Transverse colon (tissue), 4 donors: ENCODE data around the gene LIMK2. TPM values are rescaled to one million over a fixed set of nuclear protein-coding genes. Genes with fewer than 3 reads are reported as not detected.
A peak's percentile ranks its signal among the peaks of the same experiment; 100 is the strongest.

Experiments used
- DNase-seq: peaks from one replicate; pipeline ENCODE4 v3.0.0-alpha.2; 2019
- H3K27ac ChIP-seq, 4 donors: fragments of 200-600 bp; sonication (generic); 2 replicates each; pipeline ENCODE4 v1.5.1; 2016 to 2018; ENCODE audit warnings: inconsistent platforms in 4 of 4
- H3K27me3 ChIP-seq: fragments of 200-600 bp; sonication (generic); 2 replicates; pipeline ENCODE4 v1.5.1; 2017; ENCODE audit warnings: inconsistent platforms
- H3K36me3 ChIP-seq, 4 donors: fragments of 200-600 bp; sonication (generic); 2 replicates each; pipeline ENCODE4 v1.5.1; 2017 to 2019; ENCODE audit warnings: inconsistent platforms in 4 of 4
- H3K4me1 ChIP-seq, 4 donors: fragments of 200-600 bp; sonication (generic); 2 replicates each; pipeline ENCODE4 v1.5.1; 2017 to 2020; ENCODE audit warnings: inconsistent platforms in 4 of 4
- H3K4me3 ChIP-seq, 4 donors: fragments of 200-600 bp; sonication (generic); 1 replicate in 1 of 4; 2 replicates in 3 of 4; pipeline versions ENCODE4 v1.5.1 to v1.6.1; 2017 to 2019; ENCODE audit warnings: inconsistent platforms in 4 of 4
- H3K9me3 ChIP-seq, 2 donors: fragments of 200-600 bp; sonication (generic); 2 replicates each; pipeline ENCODE4 v1.5.1; 2017 to 2019; ENCODE audit warnings: inconsistent platforms in 2 of 2
- EP300 ChIP-seq: sonication (generic); formaldehyde crosslinking; IDR thresholded peaks from one replicate; pipeline ENCODE4 v1.6.1; 2017; ENCODE audit warnings: antibody characterized with exemption, low read depth
- POLR2A ChIP-seq: fragments of 450-650 bp; IDR thresholded peaks from one replicate; pipeline ENCODE4 v1.6.1; 2016; ENCODE audit warnings: antibody characterized with exemption, mild to moderate bottlenecking, moderate library complexity
- POLR2AphosphoS5 ChIP-seq, 3 donors: sonication (generic); formaldehyde crosslinking; IDR thresholded peaks; one replicate each; pipeline ENCODE4 v1.6.1; 2016; ENCODE audit warnings: antibody characterized with exemption in 3 of 3
- WGBS, 2 donors: methylation state at CpG; one replicate each; pipeline ENCODE4 v1.1.5; 2018; ENCODE audit warnings: low coverage in 1 of 2; 5-methylcytosine and 5-hydroxymethylcytosine counted together
- in situ Hi-C, 4 donors: fragments of 200-750 bp; cut with MboI; loops; one replicate each; pipeline versions ENCODE4 v1.15.0 to v1.15.1; 2017; ENCODE audit warnings: low sequenced_read_pairs in 3 of 4, low pct_ligation_motif_present in 1 of 4, low pct_unique_long_range_greater_than_20kb in 1 of 4
- intact Hi-C: fragments of 100-400 bp; cut with DNase I; formaldehyde crosslinking; loops from one replicate; pipeline ENCODE4 v1.15.1; 2023; ENCODE audit warnings: low total_unique reads
- total RNA-seq, 4 donors: library from RNA; depleted of rRNA; stranded (reverse); fragments of >200 nt; gene quantifications; one replicate each; pipeline ENCODE4 v1.1.0, GENCODE V29; 2016
- TF ChIP-seq, protein P1 (sequence below), 5 experiments: fragments of 200-600 bp in 3 of 5; fragments of 450-650 bp in 2 of 5; sonication (generic) in 3 of 5; IDR thresholded peaks; 1 replicate in 2 of 5; 2 replicates in 3 of 5; pipeline ENCODE4 v1.5.1; 2016 to 2017; ENCODE audit warnings: antibody characterized with exemption in 5 of 5, inconsistent platforms in 3 of 5, mild to moderate bottlenecking in 2 of 5, moderate library complexity in 1 of 5

Gene LIMK2
- total RNA-seq, 4 donors from 2014 or later, result 124 to 283 (median 210) TPM

DNA sequence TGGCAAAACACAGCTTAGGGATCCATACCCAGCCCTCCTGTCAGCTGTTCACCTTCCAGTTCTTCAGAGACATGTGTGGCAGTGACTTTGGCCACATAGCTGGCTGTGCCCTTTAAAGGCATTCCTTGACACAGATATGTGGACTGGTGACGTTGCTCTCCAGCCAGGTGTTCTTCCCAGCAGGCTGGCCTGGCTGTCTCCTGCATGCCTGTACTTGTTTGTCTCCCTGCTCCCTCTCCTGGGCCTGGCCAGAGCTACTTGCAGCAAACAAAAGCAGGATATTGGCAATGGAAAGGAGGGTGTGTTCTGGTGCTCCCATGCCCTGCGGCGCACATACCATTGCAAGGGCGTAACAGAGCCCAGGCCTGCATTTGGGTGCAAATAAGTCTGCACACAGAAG, 41.9 kb downstream of the LIMK2 start:
- peak; percentile 73 for DNase-seq
- Histone ChIP-seq H3K4me3 (no peak overlapping the region), H3K4me1 (peaks cover 0 to 52% (median 35%) of the 10 kb centered on the region in 4 donors), H3K27me3 (no peaks in the 10 kb centered on the region), H3K9me3 (no peaks in the 10 kb centered on the region), H3K36me3 (peaks cover 0 to 8% (median 1%) of the 10 kb centered on the region in 4 donors), H3K27ac (peak overlapping the region; percentile 42 to 52 (median 52))
- 48% methylated on average over 4 of the region's 4 CpGs; no CpG with 5 or more reads in 1 of the 2 donors for whole genome bisulfite sequencing, 2 donors
- peak in 2 of 3 donors; percentile 15 to 22 for TF ChIP-seq POLR2AphosphoS5 (IDR thresholded peaks at IDR 0.05)
- no peak for TF ChIP-seq POLR2A
- TF ChIP-seq, protein P1, sequence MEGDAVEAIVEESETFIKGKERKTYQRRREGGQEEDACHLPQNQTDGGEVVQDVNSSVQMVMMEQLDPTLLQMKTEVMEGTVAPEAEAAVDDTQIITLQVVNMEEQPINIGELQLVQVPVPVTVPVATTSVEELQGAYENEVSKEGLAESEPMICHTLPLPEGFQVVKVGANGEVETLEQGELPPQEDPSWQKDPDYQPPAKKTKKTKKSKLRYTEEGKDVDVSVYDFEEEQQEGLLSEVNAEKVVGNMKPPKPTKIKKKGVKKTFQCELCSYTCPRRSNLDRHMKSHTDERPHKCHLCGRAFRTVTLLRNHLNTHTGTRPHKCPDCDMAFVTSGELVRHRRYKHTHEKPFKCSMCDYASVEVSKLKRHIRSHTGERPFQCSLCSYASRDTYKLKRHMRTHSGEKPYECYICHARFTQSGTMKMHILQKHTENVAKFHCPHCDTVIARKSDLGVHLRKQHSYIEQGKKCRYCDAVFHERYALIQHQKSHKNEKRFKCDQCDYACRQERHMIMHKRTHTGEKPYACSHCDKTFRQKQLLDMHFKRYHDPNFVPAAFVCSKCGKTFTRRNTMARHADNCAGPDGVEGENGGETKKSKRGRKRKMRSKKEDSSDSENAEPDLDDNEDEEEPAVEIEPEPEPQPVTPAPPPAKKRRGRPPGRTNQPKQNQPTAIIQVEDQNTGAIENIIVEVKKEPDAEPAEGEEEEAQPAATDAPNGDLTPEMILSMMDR (IDR thresholded peaks at IDR 0.05), result peak in 3 of 5 experiments; percentile 12 to 41 (median 17)
- TF ChIP-seq EP300, result no peak
- in situ Hi-C loops, result loop anchor here in 1 of 4 donors (10.0 kb wide), 1 partner anchor 49 kb away; no protein-coding TSS in a partner anchor
- intact Hi-C loops, result no loop called here

DNA sequence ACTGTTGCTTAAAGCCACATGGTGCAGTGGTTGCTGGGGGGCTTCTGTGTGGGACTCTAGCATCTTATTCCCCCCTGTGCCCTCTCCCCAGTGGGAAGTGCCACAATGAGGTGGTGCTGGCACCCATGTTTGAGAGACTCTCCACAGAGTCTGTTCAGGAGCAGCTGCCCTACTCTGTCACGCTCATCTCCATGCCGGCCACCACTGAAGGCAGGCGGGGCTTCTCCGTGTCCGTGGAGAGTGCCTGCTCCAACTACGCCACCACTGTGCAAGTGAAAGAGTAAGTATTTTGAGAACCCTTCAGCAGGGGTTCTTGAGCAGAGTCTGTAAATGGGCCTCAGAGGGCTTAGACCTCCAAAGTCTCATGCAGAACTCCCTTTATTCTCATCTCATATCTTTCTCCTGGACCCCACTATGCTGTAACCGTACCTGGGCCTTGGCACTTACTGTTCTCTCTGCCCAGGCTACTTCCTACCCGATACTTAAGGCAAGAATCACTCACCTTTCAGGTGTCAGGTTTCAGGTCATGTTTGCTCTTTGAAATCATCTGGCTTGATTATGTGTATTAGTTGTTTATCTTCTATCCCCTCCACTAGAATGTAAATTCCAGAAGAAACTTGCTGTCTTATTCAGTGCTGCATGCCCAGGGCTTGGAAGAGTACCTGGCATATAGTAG, 47.8 kb downstream of the LIMK2 start:
- TF ChIP-seq, protein P1 (IDR thresholded peaks at IDR 0.05), result no peak
- TF ChIP-seq POLR2A (no peak), POLR2AphosphoS5 (IDR thresholded peaks at IDR 0.05) (no peak), EP300 (no peak)
- no peak overlapping the region for H3K27ac ChIP-seq
- WGBS, 2 donors, result 93% methylated on average over 8 of the region's 8 CpGs; no CpG with 5 or more reads in 1 of the 2 donors
- no peaks in the 10 kb centered on the region for H3K27me3 ChIP-seq
- H3K9me3 ChIP-seq, result no peaks in the 10 kb centered on the region
- H3K4me1 ChIP-seq, result no peaks in the 10 kb centered on the region
- intact Hi-C loops (no loop called here), in situ Hi-C loops (loop anchor here in 1 of 4 donors (10.0 kb wide), 1 partner anchor 55 kb away; no protein-coding TSS in a partner anchor)
- DNase-seq, result no peak
- H3K4me3 ChIP-seq, result no peak overlapping the region
- peaks cover 0 to 50% (median 22%) of the 10 kb centered on the region in 4 donors for H3K36me3 ChIP-seq

DNA sequence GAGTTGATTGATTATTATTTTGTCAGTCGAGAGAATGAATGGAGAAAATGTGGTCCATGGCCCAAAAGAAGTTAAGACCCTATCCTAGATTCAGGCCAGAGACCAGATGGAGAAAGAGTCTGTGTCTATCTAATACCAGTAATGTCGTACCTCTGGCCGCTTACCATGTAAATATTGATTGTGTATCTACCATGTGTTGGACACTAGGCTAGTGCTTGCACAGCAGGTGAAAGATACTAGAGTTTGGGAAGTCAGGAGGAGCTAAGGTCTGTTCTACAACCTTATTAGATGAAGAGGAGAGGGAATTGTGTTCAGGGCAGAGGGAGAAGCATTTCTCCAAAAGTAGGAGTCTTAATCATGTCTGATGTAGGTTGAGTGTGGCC, 48.4 kb downstream of the LIMK2 start:
- Histone ChIP-seq H3K36me3 (peaks cover 0 to 51% (median 22%) of the 10 kb centered on the region in 4 donors), H3K9me3 (no peaks in the 10 kb centered on the region), H3K4me1 (no peaks in the 10 kb centered on the region), H3K4me3 (no peak overlapping the region), H3K27me3 (no peaks in the 10 kb centered on the region), H3K27ac (no peak overlapping the region)
- in situ Hi-C loops, result no loop called here
- TF ChIP-seq, protein P1 (IDR thresholded peaks at IDR 0.05), result no peak
- TF ChIP-seq EP300 (no peak), POLR2AphosphoS5 (IDR thresholded peaks at IDR 0.05) (no peak), POLR2A (no peak)
- intact Hi-C loops, result no loop called here
- WGBS, 2 donors, result 96% methylated on average over 3 of the region's 3 CpGs; no CpG with 5 or more reads in 1 of the 2 donors
- DNase-seq, result no peak

DNA sequence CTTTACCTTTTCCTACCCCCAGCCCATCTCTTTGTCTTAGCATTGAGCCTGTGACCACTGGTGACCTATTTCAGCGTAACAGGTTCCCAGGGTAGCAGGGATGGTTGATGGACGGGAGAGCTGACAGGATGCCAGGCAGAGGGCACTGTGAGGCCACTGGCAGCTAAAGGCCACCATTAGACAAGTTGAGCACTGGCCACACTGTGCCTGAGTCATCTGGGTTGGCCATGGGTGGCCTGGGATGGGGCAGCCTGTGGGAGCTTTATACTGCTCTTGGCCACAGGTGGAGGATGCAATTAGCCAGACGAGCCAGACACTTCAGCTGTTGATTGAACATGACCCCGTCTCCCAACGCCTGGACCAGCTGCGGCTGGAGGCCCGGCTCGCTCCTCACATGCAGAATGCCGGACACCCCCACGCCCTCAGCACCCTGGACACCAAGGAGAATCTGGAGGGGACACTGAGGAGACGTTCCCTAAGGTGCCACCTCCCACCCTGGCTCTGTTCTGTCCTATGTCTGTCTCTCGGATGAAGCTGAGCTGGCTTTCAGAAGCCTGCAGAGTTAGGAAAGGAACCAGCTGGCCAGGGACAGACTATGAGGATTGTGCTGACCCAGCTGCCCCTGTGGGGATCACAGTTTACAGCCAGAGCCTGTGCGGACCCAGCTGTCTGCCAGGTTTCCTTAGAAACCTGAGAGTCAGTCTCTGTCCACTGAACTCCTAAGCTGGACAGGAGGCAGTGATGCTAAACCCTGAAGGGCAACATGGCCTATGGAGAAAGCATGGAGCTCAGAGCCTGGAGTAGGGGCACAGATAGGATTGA, 50.4 kb downstream of the LIMK2 start:
- Histone ChIP-seq H3K36me3 (peaks cover 0 to 61% (median 29%) of the 10 kb centered on the region in 4 donors), H3K27me3 (no peaks in the 10 kb centered on the region), H3K9me3 (no peaks in the 10 kb centered on the region), H3K4me3 (no peak overlapping the region), H3K27ac (no peak overlapping the region), H3K4me1 (no peaks in the 10 kb centered on the region)
- 77 to 100% methylated on average over 1 to 13 of the region's 13 CpGs for WGBS, 2 donors
- no peak for DNase-seq
- intact Hi-C loops (no loop called here), in situ Hi-C loops (no loop called here)
- TF ChIP-seq EP300 (no peak), POLR2AphosphoS5 (IDR thresholded peaks at IDR 0.05) (no peak), POLR2A (no peak)
- TF ChIP-seq, protein P1 (IDR thresholded peaks at IDR 0.05), result no peak
